Hematopoietic multipotent progenitor cell treated with erythropoietin and hydrocortisone succinate and interleukin-3 and kit ligand, for 8 days (in vitro differentiated cells): Measurements from ENCODE around the gene CUBN.

Source experiments
- DNase-seq: peaks from one replicate; pipeline ENCODE4 v3.0.0-alpha.2; 2015

Gene CUBN

DNA sequence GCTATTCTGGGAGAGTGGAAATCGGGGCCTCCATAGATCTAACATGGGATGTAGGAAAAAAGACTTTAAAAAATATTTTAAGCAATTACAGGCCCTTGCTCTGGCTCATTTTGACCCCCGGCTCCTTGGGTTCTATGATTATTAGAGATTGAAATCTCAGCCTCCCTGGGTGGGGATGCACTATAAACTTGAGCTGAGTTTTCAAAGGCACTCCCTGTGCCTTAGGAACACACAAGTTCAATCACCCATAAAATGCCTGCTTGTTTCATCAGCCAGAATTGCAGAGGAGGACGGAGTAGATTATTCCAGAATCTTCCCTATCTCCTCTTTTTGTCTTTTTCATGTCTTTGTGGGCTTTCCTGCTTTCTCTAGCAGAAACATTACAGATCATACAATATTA is 145.4 kb downstream of the CUBN start:
- DNase-seq, result no peak

- DNase-seq, result no peak
These were observed 152.8 kb downstream of the CUBN start for GRCh38 chr10:16976803-16977202.

- DNase-seq, result no peak
These were observed 154.4 kb downstream of the CUBN start for GRCh38 chr10:16975188-16975587.

- no peak for DNase-seq
These were observed 161.1 kb downstream of the CUBN start for GRCh38 chr10:16968416-16969041.

DNA sequence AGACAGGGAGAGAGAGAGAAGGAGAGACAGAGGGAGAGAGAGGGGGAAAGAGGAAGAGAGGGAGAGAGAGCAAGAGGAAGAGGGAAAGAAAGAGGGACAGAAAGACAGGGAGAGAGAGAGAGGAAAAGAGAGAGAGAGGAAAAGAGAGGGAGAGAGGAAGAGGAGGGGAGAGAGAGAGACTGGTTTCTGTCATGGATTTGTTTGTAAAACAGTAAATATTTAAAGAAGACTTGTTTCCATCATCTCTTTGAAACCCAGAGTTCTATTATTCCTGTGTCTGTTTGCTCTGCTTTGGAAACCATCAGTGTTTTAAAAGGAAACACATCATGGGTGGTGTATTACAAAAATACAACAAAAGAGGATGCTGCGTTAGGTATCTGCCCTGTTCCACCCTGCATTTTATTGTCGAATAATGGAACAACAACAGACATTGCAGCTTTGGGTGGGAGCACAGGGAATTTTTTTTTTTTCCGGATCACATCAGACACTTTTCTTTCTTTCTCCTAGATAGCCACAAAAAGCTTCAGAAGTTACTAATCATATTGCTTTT is 161.7 kb downstream of the CUBN start:
- DNase-seq, result no peak

GRCh38 chr10:16966991-16967865 is 162.4 kb downstream of the CUBN start:
- DNase-seq, result no peak

GRCh38 chr10:16965740-16966447 is 163.7 kb downstream of the CUBN start:
- DNase-seq, result no peak

DNA sequence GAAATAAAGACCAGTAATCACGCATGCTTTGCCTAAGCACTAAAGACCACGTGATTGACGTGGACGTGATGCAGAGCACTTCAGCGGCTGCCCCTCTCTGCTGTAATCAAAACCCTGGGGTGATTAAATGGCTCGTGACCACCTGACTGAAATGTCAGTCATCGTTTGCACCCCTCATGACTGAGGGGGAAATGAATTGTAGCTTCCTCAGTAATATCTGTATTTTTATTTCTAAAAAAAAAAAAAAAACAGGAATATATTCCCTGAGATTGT is 164.3 kb downstream of the CUBN start:
- DNase-seq, result no peak

DNA sequence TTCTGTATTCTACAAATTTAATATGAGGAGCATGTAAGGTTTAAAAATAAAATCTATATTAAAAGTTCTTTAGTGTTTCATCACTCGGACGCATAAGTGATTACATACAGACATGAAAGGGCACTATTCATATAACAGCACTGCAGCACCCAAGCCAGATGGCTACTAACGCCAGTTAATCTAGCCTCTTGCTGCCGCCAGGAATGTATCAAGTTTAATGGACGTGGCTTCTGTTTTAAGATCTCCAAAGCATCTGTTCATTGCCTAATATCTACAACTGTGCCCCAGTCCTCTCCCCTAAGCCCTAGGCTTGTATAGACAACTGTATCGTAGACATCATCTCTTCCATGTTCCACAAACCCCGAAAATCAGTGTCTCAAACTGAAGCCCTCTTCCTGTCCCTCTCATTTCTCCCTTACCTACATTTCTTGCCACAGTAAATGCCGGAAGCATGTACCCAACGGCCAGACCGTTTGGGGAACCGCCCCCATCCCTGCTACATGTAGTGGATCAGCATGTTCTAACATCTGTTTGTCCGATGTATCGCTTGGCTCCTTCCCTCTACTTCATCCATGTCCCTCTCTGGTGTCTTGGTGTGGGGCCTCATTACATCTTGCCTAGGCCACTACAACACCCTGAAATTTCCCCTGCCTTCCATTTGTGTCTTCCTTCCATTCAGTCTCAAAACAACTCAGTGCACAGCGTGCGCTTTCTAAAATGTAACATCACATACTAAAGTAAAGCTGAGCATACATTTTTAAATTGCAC is 164.9 kb downstream of the CUBN start:
- DNase-seq, result no peak

- DNase-seq, result no peak
These were observed 169.1 kb downstream of the CUBN start for GRCh38 chr10:16960551-16960950.

GRCh38 chr10:16957038-16957437 is 172.6 kb downstream of the CUBN start:
- DNase-seq, result no peak

DNA sequence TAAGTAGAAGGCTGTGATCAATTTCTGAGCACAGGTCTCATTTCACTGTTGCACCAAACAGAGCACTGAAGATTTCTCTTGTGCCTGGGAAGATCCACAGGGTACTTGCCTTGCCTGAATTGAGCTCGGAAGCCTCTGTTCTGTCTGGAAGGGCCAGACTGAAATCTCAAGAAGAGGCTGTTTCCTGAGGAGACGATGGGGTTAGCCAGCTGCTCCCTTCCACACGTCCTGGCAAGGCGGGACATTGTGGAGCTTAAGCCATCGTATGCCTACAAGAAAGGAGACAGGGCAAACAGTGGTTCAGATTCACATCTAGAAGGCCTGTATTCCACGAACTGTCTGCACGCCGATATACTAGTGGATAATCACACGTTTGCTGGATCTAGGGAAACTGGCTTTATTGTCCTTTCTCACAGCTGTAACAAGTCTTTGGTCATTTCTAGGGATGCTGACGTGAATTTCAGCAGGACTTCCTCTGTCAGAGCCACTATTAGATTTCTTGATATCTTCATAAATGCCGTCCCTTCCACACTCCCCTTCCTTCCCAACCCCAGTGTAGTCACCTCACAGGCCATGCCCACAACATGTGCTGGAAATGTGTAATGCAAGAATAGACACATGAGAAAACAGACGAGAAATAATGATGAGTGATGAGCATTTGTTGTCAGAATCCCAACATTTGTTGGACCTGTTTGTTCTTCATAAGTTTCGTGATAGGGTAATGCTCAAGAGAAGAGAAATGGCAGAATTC is 175.2 kb downstream of the CUBN start:
- no peak for DNase-seq

GRCh38 chr10:16953270-16953669 is 176.3 kb downstream of the CUBN start:
- DNase-seq, result no peak

- DNase-seq, result no peak
These were observed 177.0 kb downstream of the CUBN start for GRCh38 chr10:16952610-16953009.

GRCh38 chr10:16952080-16952479 is 177.5 kb downstream of the CUBN start:
- no peak for DNase-seq

DNA sequence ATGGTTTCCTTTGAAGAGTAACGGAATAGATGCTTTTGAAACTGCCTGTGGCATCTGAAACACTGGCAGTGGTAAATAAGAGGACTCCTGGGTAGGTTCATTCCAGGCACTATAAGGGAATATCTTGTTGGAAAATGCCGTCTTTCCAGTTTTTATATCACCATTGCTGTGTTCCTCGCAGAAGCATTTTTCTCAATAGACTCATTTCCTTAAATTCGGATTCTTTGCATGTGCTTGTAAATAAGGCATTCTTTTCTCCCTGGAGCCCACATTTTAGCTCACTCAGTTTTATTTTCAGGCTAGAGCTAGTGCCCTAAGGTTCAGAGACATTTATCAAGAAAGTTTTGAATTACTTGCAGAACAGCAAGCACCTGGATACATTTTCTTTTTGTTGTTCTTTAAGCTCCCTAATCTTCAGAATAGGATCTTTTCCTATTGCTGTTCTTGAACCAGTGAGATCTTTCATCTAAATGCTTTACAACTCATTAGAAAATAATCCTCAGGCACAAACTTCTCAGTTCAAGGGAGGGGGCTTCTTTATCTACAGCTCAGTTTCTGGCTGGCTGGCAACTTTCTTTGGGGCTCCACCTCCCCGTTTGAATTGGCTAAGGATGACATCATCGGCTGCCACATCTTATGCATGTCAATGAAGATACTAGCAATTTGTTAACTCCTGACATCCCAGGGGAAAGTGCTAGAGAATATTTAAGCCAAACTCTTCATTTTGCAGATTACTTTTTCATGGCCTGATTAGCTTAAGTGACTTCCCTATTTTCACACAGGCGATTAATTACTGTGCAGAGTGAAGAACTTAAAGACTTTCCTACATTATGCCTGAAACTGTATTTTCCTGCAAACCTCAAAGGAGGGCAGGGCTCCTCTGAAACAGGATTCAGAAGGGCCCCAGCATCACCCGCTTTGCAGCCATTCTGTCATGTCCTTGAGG is 178.7 kb downstream of the CUBN start:
- DNase-seq, result peak; percentile 10

DNA sequence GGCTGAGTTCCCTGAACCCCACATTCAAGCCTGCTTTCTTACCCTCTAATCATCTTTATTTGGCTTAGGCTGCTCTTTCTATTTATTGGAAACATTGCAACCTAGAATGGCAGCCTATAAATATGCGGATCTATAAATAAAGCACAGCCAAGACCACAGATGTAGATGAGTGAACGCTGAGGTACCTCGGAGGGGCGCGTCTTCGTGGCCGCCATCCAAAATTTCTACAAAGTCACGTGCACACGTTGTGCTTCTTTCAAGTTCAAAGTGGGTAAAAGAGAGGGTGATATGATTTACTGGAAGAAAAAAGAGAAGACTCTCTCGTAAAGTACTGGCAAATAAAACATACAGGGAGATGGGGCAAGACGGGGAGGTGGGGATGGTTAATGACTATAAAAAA is 179.8 kb downstream of the CUBN start:
- no peak for DNase-seq

- no peak for DNase-seq
These were observed 181.2 kb downstream of the CUBN start for GRCh38 chr10:16948361-16948760.

DNA sequence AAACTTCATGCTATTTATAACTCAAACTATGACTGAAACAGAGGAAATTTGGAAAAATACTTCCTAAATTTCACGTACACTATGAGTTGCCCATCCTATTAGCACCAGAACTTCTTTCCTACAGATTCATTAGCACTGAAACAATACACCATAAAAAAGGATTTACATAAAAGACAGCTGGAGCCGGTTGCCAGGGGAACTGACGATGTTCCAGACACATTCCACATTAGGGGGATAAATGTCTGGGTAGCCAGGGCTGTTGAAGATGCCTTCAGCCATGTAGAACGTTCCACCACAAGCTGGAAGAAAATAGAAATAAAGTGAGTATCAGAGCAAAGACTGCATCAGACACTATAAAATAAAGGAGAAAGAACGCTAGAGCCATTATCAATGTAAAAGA is 182.5 kb downstream of the CUBN start:
- DNase-seq, result no peak

GRCh38 chr10:16945593-16945992 is 184.0 kb downstream of the CUBN start:
- no peak for DNase-seq

- DNase-seq, result no peak
These were observed 184.6 kb downstream of the CUBN start for GRCh38 chr10:16944986-16945385.
